PC-3 (cell line): ENCODE data around the gene FMNL3.
A peak's percentile ranks its signal among the peaks of the same experiment; 100 is the strongest.

Experiments
- EZH2 ChIP-seq: fragments of 300-600 bp; sonication (generic); IDR thresholded peaks from one replicate; pipeline ENCODE4 v1.6.1; 2017; ENCODE audit warnings: antibody characterized with exemption, mild to moderate bottlenecking, low read length; ENCODE audit not compliant: unreplicated experiment
- EZH2phosphoT487 ChIP-seq: fragments of 300-600 bp; sonication (generic); IDR thresholded peaks from 2 replicates; pipeline ENCODE4 v1.6.1; 2018; ENCODE audit warnings: mild to moderate bottlenecking, antibody characterized with exemption, low read length, borderline replicate concordance
- TF ChIP-seq, protein P1 (sequence below): fragments of 300-600 bp; sonication (generic); conservative IDR thresholded peaks from 2 replicates; pipeline ENCODE4 v1.5.1; 2017; ENCODE audit warnings: antibody characterized with exemption, low read depth, mild to moderate bottlenecking, low read length

DNA sequence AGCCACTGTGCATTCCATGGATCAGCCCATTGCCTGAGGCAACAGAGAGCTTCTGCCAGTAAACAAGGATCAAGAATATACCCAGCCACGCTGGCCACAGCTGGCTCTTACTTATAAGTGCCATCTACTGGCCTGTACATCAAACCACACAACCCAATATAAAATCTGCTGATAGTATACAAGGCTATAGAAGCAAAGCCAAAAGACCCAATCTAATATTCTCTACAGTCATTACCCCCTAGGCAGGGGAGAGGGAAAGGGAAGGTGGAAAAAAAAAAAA is 97.4 kb downstream of the FMNL3 start:
- TF ChIP-seq EZH2phosphoT487 = no peak
- TF ChIP-seq, protein P1, sequence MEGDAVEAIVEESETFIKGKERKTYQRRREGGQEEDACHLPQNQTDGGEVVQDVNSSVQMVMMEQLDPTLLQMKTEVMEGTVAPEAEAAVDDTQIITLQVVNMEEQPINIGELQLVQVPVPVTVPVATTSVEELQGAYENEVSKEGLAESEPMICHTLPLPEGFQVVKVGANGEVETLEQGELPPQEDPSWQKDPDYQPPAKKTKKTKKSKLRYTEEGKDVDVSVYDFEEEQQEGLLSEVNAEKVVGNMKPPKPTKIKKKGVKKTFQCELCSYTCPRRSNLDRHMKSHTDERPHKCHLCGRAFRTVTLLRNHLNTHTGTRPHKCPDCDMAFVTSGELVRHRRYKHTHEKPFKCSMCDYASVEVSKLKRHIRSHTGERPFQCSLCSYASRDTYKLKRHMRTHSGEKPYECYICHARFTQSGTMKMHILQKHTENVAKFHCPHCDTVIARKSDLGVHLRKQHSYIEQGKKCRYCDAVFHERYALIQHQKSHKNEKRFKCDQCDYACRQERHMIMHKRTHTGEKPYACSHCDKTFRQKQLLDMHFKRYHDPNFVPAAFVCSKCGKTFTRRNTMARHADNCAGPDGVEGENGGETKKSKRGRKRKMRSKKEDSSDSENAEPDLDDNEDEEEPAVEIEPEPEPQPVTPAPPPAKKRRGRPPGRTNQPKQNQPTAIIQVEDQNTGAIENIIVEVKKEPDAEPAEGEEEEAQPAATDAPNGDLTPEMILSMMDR = peak; percentile 43
- TF ChIP-seq EZH2 = no peak
